Heart left ventricle (tissue), 16 donors: ENCODE results near the gene TMEM218. TPM values are rescaled to one million over a fixed set of nuclear protein-coding genes. Genes with fewer than 3 reads are reported as not detected.

ENCODE experiments used
- ATAC-seq, 4 donors: fragments of 200-7000 bp; cut with Tn5 transposase; one replicate each; pipeline ENCODE4 v1.9.1; 2020 to 2022; ENCODE audit warnings: moderate library complexity in 4 of 4, mild to moderate bottlenecking in 3 of 4, moderate number of reproducible peaks in 1 of 4
- DNase-seq, 5 donors: peaks; one replicate each; pipeline ENCODE4 v3.0.0-alpha.2; 2020
- H3K27ac ChIP-seq, 12 donors: fragments of 200-600 bp; sonication (generic) in 4 of 12; one replicate each; pipeline versions ENCODE4 v1.5.0 to v1.8.0; 2016 to 2022; ENCODE audit warnings: mild to moderate bottlenecking in 2 of 12
- H3K27me3 ChIP-seq, 9 donors: fragments of 200-600 bp; sonication (generic) in 2 of 9; one replicate each; pipeline versions ENCODE4 v1.5.1 to v1.8.0; 2016 to 2022; ENCODE audit warnings: mild to moderate bottlenecking in 3 of 9
- H3K36me3 ChIP-seq, 9 donors: fragments of 200-600 bp; sonication (generic) in 2 of 9; one replicate each; pipeline versions ENCODE4 v1.5.0 to v1.8.0; 2018 to 2022; ENCODE audit warnings: mild to moderate bottlenecking in 2 of 9
- H3K4me1 ChIP-seq, 12 donors: fragments of 200-600 bp; sonication (generic) in 4 of 12; one replicate each; pipeline versions ENCODE4 v1.5.0 to v1.8.0; 2016 to 2022; ENCODE audit warnings: mild to moderate bottlenecking in 3 of 12
- H3K4me3 ChIP-seq, 12 donors: fragments of 200-600 bp; sonication (generic) in 4 of 12; one replicate each; pipeline versions ENCODE4 v1.5.0 to v1.8.0; 2017 to 2022; ENCODE audit warnings: mild to moderate bottlenecking in 9 of 12, moderate library complexity in 4 of 12
- H3K9me3 ChIP-seq, 12 donors: fragments of 200-600 bp; sonication (generic) in 4 of 12; one replicate each; pipeline versions ENCODE4 v1.5.0 to v1.8.0; 2016 to 2022; ENCODE audit warnings: mild to moderate bottlenecking in 1 of 12
- POLR2A ChIP-seq, 2 donors: fragments of 450-650 bp; IDR thresholded peaks; one replicate each; pipeline ENCODE4 v1.6.1; 2017; ENCODE audit warnings: antibody characterized with exemption in 2 of 2, mild to moderate bottlenecking in 2 of 2, moderate library complexity in 2 of 2
- WGBS, 4 donors: extraction: QIAGEN DNeasy Blood & Tissue Kit in 2 of 4; methylation state at CpG; one replicate each; pipeline versions ENCODE4 v1.1.5 to v1.1.7; 2013 to 2018; 5-methylcytosine and 5-hydroxymethylcytosine counted together
- intact Hi-C, 10 donors: fragments of 100-400 bp; cut with DNase I; formaldehyde crosslinking; loops; one replicate each; pipeline versions ENCODE4 v1.11.1 to v1.14.2; 2022
- polyA plus RNA-seq, 2 donors: library from polyadenylated mRNA; stranded (reverse); fragments of 200-250 nt; gene quantifications; one replicate each; pipeline ENCODE4 v1.2.3, GENCODE V29; 2013
- total RNA-seq, 9 donors: library from RNA; depleted of rRNA in 2 of 9; stranded (reverse); fragments of >200 nt in 2 of 9; fragmentation: NEBNext Ultra II Directional in 3 of 9; extraction: Animal tissue kit (Norgen Biotek cat#: 25700) in 3 of 9; gene quantifications; one replicate each; pipeline versions ENCODE4 v1.1.0 to v1.2.4, GENCODE V29; 2016 to 2023
- TF ChIP-seq, protein P1 (sequence below), 12 donors: fragments of 200-600 bp; sonication (generic) in 4 of 12; IDR thresholded peaks; one replicate each; pipeline versions ENCODE4 v1.5.0 to v1.8.0; 2018 to 2022; ENCODE audit warnings: antibody characterized with exemption in 12 of 12, mild to moderate bottlenecking in 5 of 12
- donor health status: ischemic (EF 13 %, LVEDD 7.1; RV severe dilation, severe dysfunction).
- donor health status: healthy with polysubstance abuse.
- donor health status: DM: no; HTN: yes; CAD: no.
- donor health status: DM: no; HTN: no; CAD: no.
- donor health status: ischemic (EF 25% LVEDD 6.9; RV normal size, moderate dysfunction).
- donor health status: ischemic (EF 25% LVEDD 5.7; RV mildly dilated, moderate dysfunction).
- donor health status: healthy.
- donor health status: DM: yes; HTN: yes; CAD: no.
- donor health status: ischemic (EF 35%, LVEDD 5.7; RV mildly dilated, moderate dysfunction).
- donor health status: nonischemic (EF 11% LVEDD 7.7; RV severe dilation, severe dysfunction).
- donor health status: DM: yes; HTN: yes; CAD: no.
- donor health status: PGD.
- donor health status: ischemic (EF 29% LVEDD 5.4; RV normal size, mild dysfunction).
- donor health status: nonischemic (EF 23%, LVEDD 6.1; RV moderate dilation, normal function).

TMEM218 gene
- total and polyA plus RNA-seq, 11 donors, result 4.7 to 21.8 (median 6.8) TPM

DNA sequence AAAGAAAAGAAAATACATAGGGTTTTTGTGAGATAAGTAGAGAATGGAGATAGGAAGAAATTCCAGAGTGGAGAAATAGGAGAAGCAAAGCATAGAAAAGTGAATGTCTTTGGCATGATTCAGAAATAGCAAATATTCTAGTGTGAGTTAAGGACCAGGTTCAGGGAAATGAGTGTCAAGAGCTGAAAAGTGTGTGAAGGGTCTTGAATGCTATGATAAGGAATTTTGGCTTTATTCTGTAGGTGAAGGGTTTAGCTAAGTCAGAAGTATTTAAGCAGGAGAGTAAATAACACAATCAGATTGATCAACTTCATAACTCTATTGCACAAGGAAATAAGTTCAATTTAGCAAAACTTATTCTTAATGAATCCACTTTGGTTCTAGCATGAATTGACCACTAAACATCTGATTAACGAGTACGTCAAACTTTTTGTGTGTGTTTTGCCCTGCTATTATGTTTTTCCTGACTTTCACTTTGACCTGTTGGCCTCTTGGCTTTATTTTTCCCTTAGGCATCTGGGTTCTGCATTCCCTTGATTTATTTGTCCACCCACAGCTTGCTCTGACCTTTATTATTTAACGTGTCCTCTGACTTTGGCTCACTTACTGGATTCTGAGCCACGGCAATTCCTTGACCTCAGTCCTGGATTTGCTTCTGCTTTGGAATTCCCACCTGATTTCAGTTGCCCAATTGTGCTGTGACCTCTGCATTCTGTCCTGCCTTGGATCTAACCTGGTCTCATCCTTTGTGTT lies 11.9 kb upstream of the TMEM218 start:
- TF ChIP-seq POLR2A (IDR thresholded peaks at IDR 0.05), result no peak
- TF ChIP-seq, protein P1, sequence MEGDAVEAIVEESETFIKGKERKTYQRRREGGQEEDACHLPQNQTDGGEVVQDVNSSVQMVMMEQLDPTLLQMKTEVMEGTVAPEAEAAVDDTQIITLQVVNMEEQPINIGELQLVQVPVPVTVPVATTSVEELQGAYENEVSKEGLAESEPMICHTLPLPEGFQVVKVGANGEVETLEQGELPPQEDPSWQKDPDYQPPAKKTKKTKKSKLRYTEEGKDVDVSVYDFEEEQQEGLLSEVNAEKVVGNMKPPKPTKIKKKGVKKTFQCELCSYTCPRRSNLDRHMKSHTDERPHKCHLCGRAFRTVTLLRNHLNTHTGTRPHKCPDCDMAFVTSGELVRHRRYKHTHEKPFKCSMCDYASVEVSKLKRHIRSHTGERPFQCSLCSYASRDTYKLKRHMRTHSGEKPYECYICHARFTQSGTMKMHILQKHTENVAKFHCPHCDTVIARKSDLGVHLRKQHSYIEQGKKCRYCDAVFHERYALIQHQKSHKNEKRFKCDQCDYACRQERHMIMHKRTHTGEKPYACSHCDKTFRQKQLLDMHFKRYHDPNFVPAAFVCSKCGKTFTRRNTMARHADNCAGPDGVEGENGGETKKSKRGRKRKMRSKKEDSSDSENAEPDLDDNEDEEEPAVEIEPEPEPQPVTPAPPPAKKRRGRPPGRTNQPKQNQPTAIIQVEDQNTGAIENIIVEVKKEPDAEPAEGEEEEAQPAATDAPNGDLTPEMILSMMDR (IDR thresholded peaks at IDR 0.05), result no peak
- H3K36me3 ChIP-seq, result no peaks in the 10 kb centered on the region
- H3K9me3 ChIP-seq, result no peaks in the 10 kb centered on the region
- peak overlapping the region in 1 of 12 donors; percentile 30 for H3K27ac ChIP-seq
- intact Hi-C loops, result no loop called here
- H3K4me1 ChIP-seq, result peaks cover 0 to 9% (median 0%) of the 10 kb centered on the region in 12 donors
- H3K27me3 ChIP-seq, result peaks cover 0 to 9% (median 0%) of the 10 kb centered on the region in 9 donors
- ATAC-seq (no peak), DNase-seq (no peak)
- no peak overlapping the region for H3K4me3 ChIP-seq
- 87 to 90% (median 88%) methylated on average over 4 of the region's 4 CpGs for whole genome bisulfite sequencing, 4 donors

DNA sequence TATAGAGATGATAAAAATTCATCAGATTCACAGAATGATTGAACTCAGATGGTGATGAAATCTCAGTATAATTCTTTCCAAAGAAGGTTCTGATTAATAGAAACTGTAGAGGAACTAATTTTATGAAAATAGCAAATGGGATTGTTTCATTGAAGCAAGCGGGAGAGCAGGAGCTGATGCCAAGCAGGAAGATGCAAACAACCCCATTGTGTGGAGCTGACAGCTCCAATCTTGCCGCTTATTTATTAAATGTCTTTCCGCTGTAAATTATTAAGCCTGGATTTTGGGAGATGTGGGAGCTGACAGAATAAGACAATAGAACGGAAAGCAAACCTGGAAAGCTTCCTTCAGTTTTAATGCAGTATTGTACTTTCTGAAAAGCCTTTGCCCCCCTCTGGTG lies 6.0 kb upstream of the TMEM218 start:
- no peak for ATAC-seq
- no peak for DNase-seq
- Histone ChIP-seq H3K36me3 (no peaks in the 10 kb centered on the region), H3K4me3 (no peak overlapping the region), H3K9me3 (no peaks in the 10 kb centered on the region), H3K4me1 (peaks cover 0 to 4% (median 0%) of the 10 kb centered on the region in 12 donors), H3K27ac (no peak overlapping the region), H3K27me3 (peaks cover 0 to 5% (median 0%) of the 10 kb centered on the region in 9 donors)
- 59 to 74% (median 65%) methylated on average over 4 of the region's 4 CpGs for WGBS, 4 donors
- intact Hi-C loops, result loop anchor here in 4 of 10 donors (10.0 kb wide), 2 partner anchors 163 to 493 kb away; partner anchors contain the start of genes CCDC15 (in 3 of the 4) and TBRG1 (in 1 of the 4)
- TF ChIP-seq, protein P1 (IDR thresholded peaks at IDR 0.05), result no peak
- TF ChIP-seq POLR2A (IDR thresholded peaks at IDR 0.05), result no peak

DNA sequence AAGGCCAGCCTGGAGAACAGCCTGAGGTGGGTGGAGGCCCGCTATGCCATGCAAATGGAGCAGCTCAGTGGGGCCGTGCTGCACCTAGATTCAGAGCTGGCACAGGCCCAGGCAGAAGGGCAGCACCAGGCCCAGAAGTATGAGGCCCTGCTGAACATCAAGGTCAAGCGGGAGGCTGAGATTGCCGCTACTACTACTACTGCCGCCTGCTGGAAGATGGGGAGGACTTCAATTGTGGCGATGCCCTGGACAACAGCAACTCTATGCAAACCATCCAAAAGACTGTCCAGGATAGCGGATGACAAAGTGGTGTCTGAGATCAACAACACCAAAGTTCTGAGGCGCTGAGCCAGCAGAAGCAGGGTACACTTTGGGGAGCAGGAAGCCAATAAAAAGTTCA lies 3.1 kb upstream of the TMEM218 start:
- H3K4me1 ChIP-seq, result peaks cover 0 to 17% (median 7%) of the 10 kb centered on the region in 12 donors
- no peaks in the 10 kb centered on the region for H3K36me3 ChIP-seq
- ATAC-seq (no peak), DNase-seq (no peak)
- intact Hi-C loops, result loop anchor here in 4 of 10 donors (5.0 to 10.0 kb wide), 3 partner anchors 160 to 490 kb away; partner anchors contain the start of genes CCDC15 (in 4 of the 4) and TBRG1 (in 1 of the 4)
- no peak overlapping the region for H3K4me3 ChIP-seq
- H3K9me3 ChIP-seq, result no peaks in the 10 kb centered on the region
- 63 to 69% (median 67%) methylated on average over 7 to 8 of the region's 8 CpGs for WGBS, 4 donors
- H3K27me3 ChIP-seq, result peaks cover 0 to 5% (median 0%) of the 10 kb centered on the region in 9 donors
- no peak overlapping the region for H3K27ac ChIP-seq
- TF ChIP-seq, protein P1 (IDR thresholded peaks at IDR 0.05), result no peak
- no peak for TF ChIP-seq POLR2A (IDR thresholded peaks at IDR 0.05)

DNA sequence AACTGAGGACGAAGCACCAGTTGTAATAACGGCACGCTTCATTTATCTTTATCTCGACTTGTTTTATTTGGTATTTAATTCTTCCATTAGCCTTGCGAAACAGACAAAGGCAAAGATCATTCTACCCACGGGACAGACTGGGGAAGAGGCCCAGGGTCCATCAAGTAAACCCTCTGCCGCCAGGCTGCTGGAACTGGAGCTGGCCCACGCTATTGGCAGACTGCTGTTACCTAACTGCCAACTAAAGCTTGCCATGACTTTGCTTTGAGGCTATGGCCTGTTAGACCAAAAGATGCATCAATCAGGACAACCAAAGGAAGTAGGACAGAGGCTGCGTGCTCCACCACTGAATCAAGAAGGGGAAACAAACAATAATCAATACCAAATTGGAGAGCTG lies 780 bp upstream of the TMEM218 start:
- peaks cover 0 to 6% (median 0%) of the 10 kb centered on the region in 9 donors for H3K36me3 ChIP-seq
- intact Hi-C loops, result loop anchor here in 4 of 10 donors (5.0 to 10.0 kb wide), 3 partner anchors 157 to 487 kb away; partner anchors contain the start of genes CCDC15 (in 4 of the 4) and TBRG1 (in 1 of the 4)
- no peak for TF ChIP-seq POLR2A (IDR thresholded peaks at IDR 0.05)
- TF ChIP-seq, protein P1 (IDR thresholded peaks at IDR 0.05), result no peak
- H3K4me3 ChIP-seq, result peak overlapping the region in 10 of 12 donors; percentile 11 to 97 (median 86)
- 80 to 91% (median 84%) methylated on average over 9 of the region's 9 CpGs for WGBS, 4 donors
- no peaks in the 10 kb centered on the region for H3K9me3 ChIP-seq
- no peak for ATAC-seq
- H3K4me1 ChIP-seq, result peaks cover 0 to 17% (median 7%) of the 10 kb centered on the region in 12 donors
- H3K27ac ChIP-seq, result peak overlapping the region in 5 of 12 donors; percentile 7 to 51 (median 15)
- no peaks in the 10 kb centered on the region for H3K27me3 ChIP-seq
- no peak for DNase-seq
